ENCODE data around the gene ADGRB2.

- no peak for TF ChIP-seq CTCF (conservative IDR thresholded peaks at IDR 0.05 in 1 of 2, IDR thresholded peaks at IDR 0.05 in 1 of 2; ENCODE audit: low read depth in 1 of 2, low read length in 2 of 2)
- TF ChIP-seq EZH2 (IDR thresholded peaks at IDR 0.05; ENCODE audit: low read length, missing control alignments), result no peak
These were observed 9.7 kb downstream of the ADGRB2 start for GRCh38 chr1:31754397-31754796.
